H9 (cell line): ENCODE measurements around the gene RAB5IF. TPM values are rescaled to one million over a fixed set of nuclear protein-coding genes. Genes with fewer than 3 reads are reported as not detected.

Source experiments
- DNase-seq: peaks from one replicate; pipeline ENCODE4 v3.0.0-alpha.2; 2017
- H2AFZ ChIP-seq: one replicate; pipeline ENCODE4 v1.6.1; 2013; ENCODE audit warnings: mild to moderate bottlenecking, low read length, control low read depth, moderate library complexity
- H2AK5ac ChIP-seq: 2 replicates; pipeline ENCODE4 v1.6.1; 2013; ENCODE audit warnings: low read length, control low read depth, mixed read lengths; ENCODE audit not compliant: insufficient read length
- H2BK120ac ChIP-seq: one replicate; pipeline ENCODE4 v1.6.1; 2013; ENCODE audit warnings: low read depth, mild to moderate bottlenecking, low read length, control low read depth, inconsistent platforms; ENCODE audit not compliant: poor library complexity, severe bottlenecking
- H2BK12ac ChIP-seq: 2 replicates; pipeline ENCODE4 v1.6.1; 2013; ENCODE audit warnings: low read length, control low read depth, mixed read lengths, low read depth; ENCODE audit not compliant: insufficient read length
- H2BK15ac ChIP-seq: 2 replicates; pipeline ENCODE4 v1.6.1; 2013; ENCODE audit warnings: low read depth, low read length, control low read depth
- H2BK20ac ChIP-seq: one replicate; pipeline ENCODE4 v1.6.1; 2013; ENCODE audit warnings: low read depth, mild to moderate bottlenecking, low read length, control low read depth, inconsistent platforms; ENCODE audit not compliant: poor library complexity, severe bottlenecking
- H2BK5ac ChIP-seq: 2 replicates; pipeline ENCODE4 v1.6.1; 2013; ENCODE audit warnings: low read length, control low read depth, mixed read lengths; ENCODE audit not compliant: insufficient read length
- H3K14ac ChIP-seq: 2 replicates; pipeline ENCODE4 v1.6.1; 2013; ENCODE audit warnings: low read length, control low read depth; ENCODE audit not compliant: insufficient read depth
- H3K18ac ChIP-seq: 2 replicates; pipeline ENCODE4 v1.6.1; 2013; ENCODE audit warnings: low read depth, mild to moderate bottlenecking, mixed read lengths, low read length, control low read depth; ENCODE audit not compliant: insufficient read length
- H3K23ac ChIP-seq: 2 replicates; pipeline ENCODE4 v1.6.1; 2013; ENCODE audit warnings: low read length, control low read depth, mixed read lengths, low read depth; ENCODE audit not compliant: insufficient read length
- H3K23me2 ChIP-seq: 2 replicates; pipeline ENCODE4 v1.6.1; 2013; ENCODE audit warnings: low read depth, mild to moderate bottlenecking, mixed read lengths, low read length, control low read depth; ENCODE audit not compliant: insufficient read length, poor library complexity, severe bottlenecking
- H3K27ac ChIP-seq: 2 replicates; pipeline ENCODE4 v1.5.1; 2013; ENCODE audit warnings: low read length, control low read depth, mixed read lengths, low read depth; ENCODE audit not compliant: insufficient read length
- H3K27me3 ChIP-seq: 2 replicates; pipeline ENCODE4 v1.6.1; 2013; ENCODE audit warnings: low read length, control low read depth, inconsistent platforms; ENCODE audit not compliant: insufficient read depth
- H3K4ac ChIP-seq: 2 replicates; pipeline ENCODE4 v1.6.1; 2013; ENCODE audit warnings: low read depth, mild to moderate bottlenecking, control low read depth, inconsistent platforms, low read length, moderate library complexity
- H3K4me1 ChIP-seq: 2 replicates; pipeline ENCODE4 v1.6.1; 2013; ENCODE audit warnings: low read length, control low read depth, inconsistent platforms; ENCODE audit not compliant: insufficient read depth
- H3K4me2 ChIP-seq: 2 replicates; pipeline ENCODE4 v1.6.1; 2013; ENCODE audit warnings: low read length, control low read depth, mixed read lengths; ENCODE audit not compliant: insufficient read length, insufficient read depth
- H3K56ac ChIP-seq: 2 replicates; pipeline ENCODE4 v1.6.1; 2013; ENCODE audit warnings: low read depth, mild to moderate bottlenecking, mixed read lengths, low read length, control low read depth; ENCODE audit not compliant: insufficient read length
- H3K79me1 ChIP-seq: 2 replicates; pipeline ENCODE4 v1.6.1; 2013; ENCODE audit warnings: low read depth, mild to moderate bottlenecking, moderate library complexity, low read length, control low read depth, inconsistent platforms; ENCODE audit not compliant: insufficient read depth, poor library complexity, severe bottlenecking
- H3K79me2 ChIP-seq: 2 replicates; pipeline ENCODE4 v1.6.1; 2013; ENCODE audit warnings: low read length, control low read depth, inconsistent platforms; ENCODE audit not compliant: insufficient read depth
- H3K9ac ChIP-seq: 2 replicates; pipeline ENCODE4 v1.6.1; 2013; ENCODE audit warnings: low read length, control low read depth, mixed read lengths; ENCODE audit not compliant: insufficient read length; ENCODE audit errors: extremely low read depth
- H3K9me3 ChIP-seq: one replicate; pipeline ENCODE4 v1.6.1; 2013; ENCODE audit warnings: low read depth, low read length, inconsistent platforms; ENCODE audit not compliant: control insufficient read depth
- H3T11ph ChIP-seq: one replicate; pipeline ENCODE4 v1.6.1; 2013; ENCODE audit warnings: mild to moderate bottlenecking, low read length, control low read depth, inconsistent platforms
- H4K20me1 ChIP-seq: one replicate; pipeline ENCODE4 v1.6.1; 2013; ENCODE audit not compliant: control insufficient read depth, insufficient read length, insufficient read depth
- H4K5ac ChIP-seq: 2 replicates; pipeline ENCODE4 v1.6.1; 2013; ENCODE audit warnings: low read depth, mild to moderate bottlenecking, mixed read lengths, low read length, control low read depth; ENCODE audit not compliant: insufficient read length
- H4K8ac ChIP-seq: replicated peaks from 2 replicates; pipeline ENCODE4 v1.6.1; 2013; ENCODE audit warnings: low read length, control low read depth, mixed read lengths, low read depth; ENCODE audit not compliant: insufficient read length
- H4K91ac ChIP-seq: 2 replicates; pipeline ENCODE4 v1.6.1; 2013; ENCODE audit warnings: low read depth, mild to moderate bottlenecking, moderate library complexity, mixed read lengths, low read length, control low read depth; ENCODE audit not compliant: insufficient read length
- H3K27ac Mint-ChIP-seq, 3 experiments: 2 replicates in 2 of 3; 3 replicates in 1 of 3; pipeline ENCODE4 v1.8.0; 2020 to 2021; ENCODE audit warnings: mixed read lengths in 3 of 3, mild to moderate bottlenecking in 1 of 3, moderate library complexity in 1 of 3
- H3K27me3 Mint-ChIP-seq: 2 replicates; pipeline ENCODE4 v1.8.0; 2021; ENCODE audit warnings: low read depth, mild to moderate bottlenecking, moderate library complexity, mixed read lengths
- H3K36me3 Mint-ChIP-seq, 3 experiments: 2 replicates in 2 of 3; 3 replicates in 1 of 3; pipeline ENCODE4 v1.8.0; 2020 to 2021; ENCODE audit warnings: low read depth in 3 of 3, mixed read lengths in 3 of 3; ENCODE audit not compliant: insufficient read depth in 1 of 3
- H3K4me1 Mint-ChIP-seq, 2 experiments: 2 replicates each; pipeline ENCODE4 v1.8.0; 2020; ENCODE audit warnings: mixed read lengths in 2 of 2
- H3K4me3 Mint-ChIP-seq, 2 experiments: 2 replicates in 1 of 2; 3 replicates in 1 of 2; pipeline ENCODE4 v1.8.0; 2020 to 2021; ENCODE audit warnings: mild to moderate bottlenecking in 2 of 2, mixed read lengths in 2 of 2, moderate library complexity in 1 of 2
- H3K9me3 Mint-ChIP-seq, 2 experiments: 2 replicates in 1 of 2; 3 replicates in 1 of 2; pipeline ENCODE4 v1.8.0; 2020; ENCODE audit warnings: mild to moderate bottlenecking in 2 of 2, mixed read lengths in 2 of 2, moderate library complexity in 1 of 2
- CTCF ChIP-seq: fragments of 200-600 bp; sonication (generic); conservative IDR thresholded peaks from 3 replicates; pipeline ENCODE4 v1.8.0; 2021; ENCODE audit warnings: antibody characterized with exemption, mild to moderate bottlenecking
- WGBS: extraction: QIAGEN DNeasy Blood & Tissue Kit; methylation state at CpG from one replicate; pipeline ENCODE4 v1.1.7; 2013; ENCODE audit warnings: missing lambda C conversion rate, low lambda C conversion rate, mixed read lengths; ENCODE audit not compliant: insufficient read length; ENCODE audit errors: extremely low coverage; 5-methylcytosine and 5-hydroxymethylcytosine counted together
- total RNA-seq: library from RNA; stranded (reverse); gene quantifications from 2 replicates; pipeline ENCODE4 v1.2.1, GENCODE V29; 2021

Gene RAB5IF
- total RNA-seq, 1 experiment from 2014 or later: 96.5 TPM

GRCh38 chr20:36574366-36575135 is 31.0 kb upstream of the RAB5IF start:
- no peaks in the 10 kb centered on the region for H4K20me1 ChIP-seq
- H3K9me3 ChIP-seq: no peaks in the 10 kb centered on the region
- no peak overlapping the region for H4K5ac ChIP-seq
- H3K23ac ChIP-seq: no peak overlapping the region
- peak overlapping the region; percentile 78 for H3K4me2 ChIP-seq
- no peak overlapping the region for H2BK15ac ChIP-seq
- peak; percentile 55 for DNase-seq
- no peak overlapping the region for H3K27ac ChIP-seq
- H3K9ac ChIP-seq: peak overlapping the region; percentile 60
- H2BK5ac ChIP-seq: no peak overlapping the region
- Mint-ChIP-seq H3K4me1 (peaks cover 49 to 50% of the 10 kb centered on the region in 2 experiments), H3K9me3 (no peaks in the 10 kb centered on the region; a peak in 1 of 5 replicates), H3K27ac (peak overlapping the region; percentile 16 to 89 (median 33); a peak in 5 of 7 replicates), H3K27me3 (no peaks in the 10 kb centered on the region), H3K4me3 (peak overlapping the region; percentile 89 to 92), H3K36me3 (peaks cover 10 to 19% (median 16%) of the 10 kb centered on the region in 3 experiments; a peak in 6 of 7 replicates)
- H3K14ac ChIP-seq: peak overlapping the region; percentile 93
- peaks cover 12% of the 10 kb centered on the region; the same call in 1 of the 2 replicates for H3K79me2 ChIP-seq
- H2AFZ ChIP-seq: no peak overlapping the region
- H3K27me3 ChIP-seq: no peaks in the 10 kb centered on the region
- H2BK20ac ChIP-seq: no peak overlapping the region
- no peak for TF ChIP-seq CTCF
- no peak overlapping the region for H2AK5ac ChIP-seq
- no peak overlapping the region for H2BK12ac ChIP-seq
- H3T11ph ChIP-seq: no peak overlapping the region
- H3K23me2 ChIP-seq: peaks cover 30% of the 10 kb centered on the region
- peak overlapping the region; percentile 2 for H3K18ac ChIP-seq
- no peak overlapping the region for H2BK120ac ChIP-seq
- H3K4me1 ChIP-seq: peaks cover 8% of the 10 kb centered on the region
- WGBS: no CpG with 5 or more reads among the region's 69 CpGs
- H3K4ac ChIP-seq: no peak overlapping the region; the same call in 1 of the 2 replicates
- no peaks in the 10 kb centered on the region for H3K79me1 ChIP-seq
- no peak overlapping the region for H4K91ac ChIP-seq
- H3K56ac ChIP-seq: no peak overlapping the region
- H4K8ac ChIP-seq: no peak overlapping the region
